Prostate gland (tissue), 2 donors: ENCODE results near the gene MPHOSPH9.

ENCODE experiments used
- CTCF ChIP-seq, 4 experiments: fragments of 200-600 bp in 2 of 4; fragments of 450-650 bp in 2 of 4; sonication (generic) in 2 of 4; IDR thresholded peaks; 1 replicate in 3 of 4; 2 replicates in 1 of 4; pipeline ENCODE4 v1.5.1; 2016 to 2019; ENCODE audit warnings: antibody characterized with exemption in 4 of 4, mild to moderate bottlenecking in 2 of 4, moderate library complexity in 2 of 4
- POLR2A ChIP-seq: fragments of 450-650 bp; IDR thresholded peaks from one replicate; pipeline ENCODE4 v1.6.1; 2016; ENCODE audit warnings: antibody characterized with exemption, mild to moderate bottlenecking

DNA sequence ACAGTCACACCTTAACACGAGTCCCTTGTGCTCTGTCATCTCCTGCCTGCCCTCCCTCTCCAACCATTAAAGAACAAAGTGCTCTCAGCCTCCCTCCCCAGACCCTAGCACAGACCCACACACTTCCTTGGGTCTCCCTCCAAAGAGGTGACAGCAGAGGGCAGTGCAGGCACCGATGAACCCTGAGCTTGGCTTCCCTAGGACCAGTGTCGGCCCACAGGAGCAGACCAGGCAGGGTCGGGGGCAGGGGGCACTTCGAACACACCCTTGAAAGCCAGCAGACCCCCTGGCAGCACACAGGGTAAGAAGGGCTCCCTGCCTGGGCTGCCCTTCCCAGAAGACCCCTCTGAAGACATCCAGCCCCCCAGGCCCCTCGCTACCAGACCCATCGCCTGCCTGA is 31.7 kb upstream of the MPHOSPH9 start:
- no peak for TF ChIP-seq CTCF (IDR thresholded peaks at IDR 0.05)
- TF ChIP-seq POLR2A, result no peak
